ENCODE results near the gene SORBS1.

DNA sequence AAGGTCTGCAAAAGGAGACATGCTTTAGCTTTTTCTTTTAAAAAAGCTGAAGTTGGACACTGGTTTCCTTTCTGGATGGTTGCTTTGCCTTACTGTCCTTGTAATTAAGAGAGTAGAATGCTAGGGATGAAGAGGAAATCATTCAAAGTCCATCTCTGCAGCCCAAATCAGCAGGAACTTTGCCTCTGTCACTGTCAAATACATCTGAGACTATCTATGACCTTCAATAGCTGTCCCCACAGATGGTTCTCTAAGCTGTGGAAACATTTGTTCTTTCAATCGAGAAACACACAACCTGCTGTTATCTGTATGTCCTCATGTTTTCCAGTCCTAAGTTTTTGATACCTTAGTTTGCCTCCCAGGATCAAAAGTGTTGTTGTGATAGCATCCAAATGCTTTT, 117.5 kb downstream of the SORBS1 start:
- TF ChIP-seq HNF4G (IDR thresholded peaks at IDR 0.05; ENCODE audit: borderline replicate concordance, low read depth, low read length) (peak; percentile 47; the same call in 1 of the 2 replicates), HNF4G (CRISPR knock-in tag; IDR thresholded peaks at IDR 0.05; ENCODE audit: borderline replicate concordance, low read depth) (no peak; the same call in 1 of the 2 replicates), MYC (CRISPR knock-in tag; IDR thresholded peaks at IDR 0.05; ENCODE audit: borderline replicate concordance) (no peak), ZNF20 (CRISPR knock-in tag; IDR thresholded peaks at IDR 0.05) (no peak), TRIM24 (CRISPR knock-in tag; IDR thresholded peaks at IDR 0.05) (no peak), ZNF883 (CRISPR knock-in tag; IDR thresholded peaks at IDR 0.05; ENCODE audit: not compliant biosample characterization) (no peak), SP140L (CRISPR knock-in tag; IDR thresholded peaks at IDR 0.05; ENCODE audit: borderline replicate concordance) (no peak), ELF4 (CRISPR knock-in tag; IDR thresholded peaks at IDR 0.05; ENCODE audit: borderline replicate concordance) (no peak), HNRNPL (IDR thresholded peaks at IDR 0.05; ENCODE audit: low read depth, low read length) (no peak), POLR2A (IDR thresholded peaks at IDR 0.05; ENCODE audit: insufficient read depth in 1 of 2, low read depth in 2 of 2, low read length in 2 of 2) (no peak), CTCF (CRISPR knock-in tag; IDR thresholded peaks at IDR 0.05) (no peak), CBX1 (IDR thresholded peaks at IDR 0.05; ENCODE audit: low read depth) (no peak)
- TF ChIP-seq, protein P1, sequence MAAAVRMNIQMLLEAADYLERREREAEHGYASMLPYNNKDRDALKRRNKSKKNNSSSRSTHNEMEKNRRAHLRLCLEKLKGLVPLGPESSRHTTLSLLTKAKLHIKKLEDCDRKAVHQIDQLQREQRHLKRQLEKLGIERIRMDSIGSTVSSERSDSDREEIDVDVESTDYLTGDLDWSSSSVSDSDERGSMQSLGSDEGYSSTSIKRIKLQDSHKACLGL (CRISPR knock-in tag; IDR thresholded peaks at IDR 0.05), result no peak
